ENCODE measurements around the gene SGCE. TPM values are rescaled to one million over a fixed set of nuclear protein-coding genes. Genes with fewer than 3 reads are reported as not detected.
A peak's percentile ranks its signal among the peaks of the same experiment; 100 is the strongest.

SGCE gene, protein sequence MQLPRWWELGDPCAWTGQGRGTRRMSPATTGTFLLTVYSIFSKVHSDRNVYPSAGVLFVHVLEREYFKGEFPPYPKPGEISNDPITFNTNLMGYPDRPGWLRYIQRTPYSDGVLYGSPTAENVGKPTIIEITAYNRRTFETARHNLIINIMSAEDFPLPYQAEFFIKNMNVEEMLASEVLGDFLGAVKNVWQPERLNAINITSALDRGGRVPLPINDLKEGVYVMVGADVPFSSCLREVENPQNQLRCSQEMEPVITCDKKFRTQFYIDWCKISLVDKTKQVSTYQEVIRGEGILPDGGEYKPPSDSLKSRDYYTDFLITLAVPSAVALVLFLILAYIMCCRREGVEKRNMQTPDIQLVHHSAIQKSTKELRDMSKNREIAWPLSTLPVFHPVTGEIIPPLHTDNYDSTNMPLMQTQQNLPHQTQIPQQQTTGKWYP
- 10.3 TPM for polyA plus RNA-seq (2012; ENCODE audit: insufficient read length, low read depth)

DNA sequence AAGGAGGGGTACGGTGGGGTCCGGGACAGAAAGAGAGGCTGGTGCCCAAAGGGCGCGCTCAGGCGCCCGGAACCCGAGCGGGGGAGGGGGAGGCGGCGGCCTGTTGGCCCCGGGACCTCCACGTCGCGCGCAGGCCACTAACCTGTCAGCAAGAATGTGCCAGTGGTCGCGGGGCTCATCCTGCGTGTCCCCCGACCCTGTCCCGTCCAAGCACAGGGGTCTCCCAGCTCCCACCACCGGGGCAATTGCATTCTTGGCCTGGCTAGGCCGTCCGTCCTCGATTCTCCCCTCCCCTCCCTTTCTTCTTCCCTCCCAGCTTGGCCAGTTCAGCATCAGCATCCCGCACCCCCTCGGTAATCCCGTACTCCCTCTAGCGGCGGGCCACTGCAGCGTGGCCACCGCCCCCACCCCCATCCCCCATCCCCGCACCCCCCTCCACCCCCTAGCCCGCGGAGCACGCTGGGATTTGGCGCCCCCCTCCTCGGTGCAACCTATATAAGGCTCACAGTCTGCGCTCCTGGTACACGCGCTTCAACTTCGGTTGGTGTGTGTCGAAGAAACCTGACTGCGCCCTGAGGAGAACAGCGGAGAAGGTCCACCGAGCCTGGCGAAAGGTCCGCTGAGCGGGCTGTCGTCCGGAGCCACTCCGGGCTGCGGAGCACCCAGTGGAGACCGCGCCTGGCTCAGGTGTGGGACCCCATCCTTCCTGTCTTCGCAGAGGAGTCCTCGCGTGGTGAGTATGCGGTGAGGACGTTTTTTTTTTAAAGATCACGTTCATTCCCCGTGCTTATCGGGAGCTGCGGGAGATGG is at the start of gene SGCE:
SGCE (minus strand) TSS at position 286 of the 810 bp plus-strand sequence; CDS start at position 251, 35 bp downstream.
- no peak for TF ChIP-seq SIN3A (IDR thresholded peaks at IDR 0.05; ENCODE audit: borderline replicate concordance, insufficient read depth, low read length)
- 0 out of 2 replicates have a peak, but pooled peaks have one; percentile 16 for TF ChIP-seq TAF1 (IDR thresholded peaks at IDR 0.05; ENCODE audit: borderline replicate concordance, insufficient read depth, low read length)
- peak; percentile 62; the same call in 1 of the 2 replicates for TF ChIP-seq POLR2AphosphoS5 (IDR thresholded peaks at IDR 0.05; ENCODE audit: low read depth, low read length)
- peak; percentile 49 for TF ChIP-seq FOXP2 (optimal IDR thresholded peaks at IDR 0.05; ENCODE audit: borderline replicate concordance, extremely low read depth, extremely low read length, insufficient read depth)
- TF ChIP-seq, protein P1, sequence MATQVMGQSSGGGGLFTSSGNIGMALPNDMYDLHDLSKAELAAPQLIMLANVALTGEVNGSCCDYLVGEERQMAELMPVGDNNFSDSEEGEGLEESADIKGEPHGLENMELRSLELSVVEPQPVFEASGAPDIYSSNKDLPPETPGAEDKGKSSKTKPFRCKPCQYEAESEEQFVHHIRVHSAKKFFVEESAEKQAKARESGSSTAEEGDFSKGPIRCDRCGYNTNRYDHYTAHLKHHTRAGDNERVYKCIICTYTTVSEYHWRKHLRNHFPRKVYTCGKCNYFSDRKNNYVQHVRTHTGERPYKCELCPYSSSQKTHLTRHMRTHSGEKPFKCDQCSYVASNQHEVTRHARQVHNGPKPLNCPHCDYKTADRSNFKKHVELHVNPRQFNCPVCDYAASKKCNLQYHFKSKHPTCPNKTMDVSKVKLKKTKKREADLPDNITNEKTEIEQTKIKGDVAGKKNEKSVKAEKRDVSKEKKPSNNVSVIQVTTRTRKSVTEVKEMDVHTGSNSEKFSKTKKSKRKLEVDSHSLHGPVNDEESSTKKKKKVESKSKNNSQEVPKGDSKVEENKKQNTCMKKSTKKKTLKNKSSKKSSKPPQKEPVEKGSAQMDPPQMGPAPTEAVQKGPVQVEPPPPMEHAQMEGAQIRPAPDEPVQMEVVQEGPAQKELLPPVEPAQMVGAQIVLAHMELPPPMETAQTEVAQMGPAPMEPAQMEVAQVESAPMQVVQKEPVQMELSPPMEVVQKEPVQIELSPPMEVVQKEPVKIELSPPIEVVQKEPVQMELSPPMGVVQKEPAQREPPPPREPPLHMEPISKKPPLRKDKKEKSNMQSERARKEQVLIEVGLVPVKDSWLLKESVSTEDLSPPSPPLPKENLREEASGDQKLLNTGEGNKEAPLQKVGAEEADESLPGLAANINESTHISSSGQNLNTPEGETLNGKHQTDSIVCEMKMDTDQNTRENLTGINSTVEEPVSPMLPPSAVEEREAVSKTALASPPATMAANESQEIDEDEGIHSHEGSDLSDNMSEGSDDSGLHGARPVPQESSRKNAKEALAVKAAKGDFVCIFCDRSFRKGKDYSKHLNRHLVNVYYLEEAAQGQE (IDR thresholded peaks at IDR 0.05; ENCODE audit: insufficient read depth in 1 of 2, low read depth in 2 of 2, low read length in 2 of 2), result no peak

DNA sequence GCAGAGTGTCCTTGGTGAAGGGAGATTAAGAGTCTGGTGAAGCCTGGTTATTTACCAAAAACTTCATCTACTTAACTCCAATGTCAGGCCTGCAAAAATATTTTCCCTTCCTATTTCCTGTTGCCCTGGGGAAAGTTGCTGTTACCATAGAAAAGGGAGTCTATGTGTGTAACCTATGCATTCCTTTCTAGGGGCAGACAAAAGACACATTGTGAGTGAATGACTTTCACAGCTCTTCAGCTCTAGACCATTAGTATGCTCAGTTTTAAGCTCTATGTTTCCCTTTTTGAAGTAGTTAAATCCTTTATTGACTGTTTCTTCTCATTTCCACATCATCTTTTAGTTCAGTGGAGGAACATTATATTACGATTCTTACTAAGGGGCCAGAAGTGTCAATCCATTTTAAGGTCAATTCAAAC is 45.6 kb upstream of the SGCE start:
- TF ChIP-seq, protein P1 (IDR thresholded peaks at IDR 0.05; ENCODE audit: insufficient read depth in 1 of 2, low read depth in 2 of 2, low read length in 2 of 2), result no peak
- TF ChIP-seq FOXP2 (optimal IDR thresholded peaks at IDR 0.05; ENCODE audit: borderline replicate concordance, extremely low read depth, extremely low read length, insufficient read depth) (no peak), SIN3A (IDR thresholded peaks at IDR 0.05; ENCODE audit: borderline replicate concordance, insufficient read depth, low read length) (no peak)

DNA sequence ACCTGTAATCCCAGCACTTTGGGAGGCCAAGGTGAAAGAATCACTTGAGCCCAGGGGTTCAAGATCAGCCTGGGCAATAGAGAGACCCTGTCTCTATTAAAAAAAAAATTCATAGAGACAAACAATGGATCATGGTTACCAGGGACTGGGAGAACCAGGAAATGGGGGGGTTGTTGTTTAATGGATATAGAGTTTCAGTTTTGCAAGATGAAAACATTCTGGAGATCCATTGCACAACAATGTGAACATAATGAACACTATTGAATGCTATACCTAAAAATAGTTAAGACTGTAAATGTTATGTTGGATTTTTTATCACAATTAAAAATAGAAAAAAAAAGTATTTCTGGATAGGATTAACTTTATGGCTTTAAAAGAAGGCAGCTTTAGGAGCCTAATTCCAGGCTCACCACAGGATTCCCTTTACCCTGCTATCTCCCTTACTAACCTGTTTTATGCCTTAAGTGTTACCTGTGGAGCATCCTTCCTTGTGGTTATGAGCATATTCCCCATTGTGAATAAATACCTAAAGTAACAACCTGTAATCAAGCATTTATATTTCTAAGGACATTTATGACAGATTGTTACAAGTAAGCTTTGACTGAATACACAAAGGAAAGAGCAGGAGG is 45.1 kb upstream of the SGCE start:
- TF ChIP-seq, protein P1 (IDR thresholded peaks at IDR 0.05; ENCODE audit: insufficient read depth in 1 of 2, low read depth in 2 of 2, low read length in 2 of 2), result no peak
- TF ChIP-seq TAF1 (IDR thresholded peaks at IDR 0.05; ENCODE audit: borderline replicate concordance, insufficient read depth, low read length) (no peak), FOXP2 (optimal IDR thresholded peaks at IDR 0.05; ENCODE audit: borderline replicate concordance, extremely low read depth, extremely low read length, insufficient read depth) (no peak), SIN3A (IDR thresholded peaks at IDR 0.05; ENCODE audit: borderline replicate concordance, insufficient read depth, low read length) (no peak), POLR2AphosphoS5 (IDR thresholded peaks at IDR 0.05; ENCODE audit: low read depth, low read length) (no peak)

DNA sequence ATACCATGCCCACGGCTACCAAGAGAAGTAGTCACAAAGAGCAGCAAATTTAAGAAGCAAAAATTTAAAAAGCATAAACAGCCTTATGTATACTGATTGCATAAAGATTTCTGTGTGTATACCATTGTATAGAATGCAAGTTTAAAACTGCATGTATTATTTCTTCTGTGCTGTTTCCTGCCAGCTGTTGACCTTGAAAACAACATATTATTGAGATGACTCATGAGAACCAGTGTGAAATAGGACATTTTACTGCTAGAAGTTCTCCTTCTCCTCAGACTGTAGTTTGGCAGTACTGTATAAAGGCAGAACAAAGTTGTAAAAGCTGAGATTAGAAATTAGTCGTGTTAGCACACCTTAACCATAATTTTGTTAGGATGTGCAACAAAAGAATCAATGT is 42.3 kb upstream of the SGCE start:
- TF ChIP-seq SIN3A (IDR thresholded peaks at IDR 0.05; ENCODE audit: borderline replicate concordance, insufficient read depth, low read length) (no peak), TAF1 (IDR thresholded peaks at IDR 0.05; ENCODE audit: borderline replicate concordance, insufficient read depth, low read length) (no peak), POLR2AphosphoS5 (IDR thresholded peaks at IDR 0.05; ENCODE audit: low read depth, low read length) (no peak), FOXP2 (optimal IDR thresholded peaks at IDR 0.05; ENCODE audit: borderline replicate concordance, extremely low read depth, extremely low read length, insufficient read depth) (no peak)
- TF ChIP-seq, protein P1 (IDR thresholded peaks at IDR 0.05; ENCODE audit: insufficient read depth in 1 of 2, low read depth in 2 of 2, low read length in 2 of 2), result no peak
